ENCODE measurements around the gene PPM1A.

- TF ChIP-seq CTCF (IDR thresholded peaks at IDR 0.05): no peak
- TF ChIP-seq, protein P1, sequence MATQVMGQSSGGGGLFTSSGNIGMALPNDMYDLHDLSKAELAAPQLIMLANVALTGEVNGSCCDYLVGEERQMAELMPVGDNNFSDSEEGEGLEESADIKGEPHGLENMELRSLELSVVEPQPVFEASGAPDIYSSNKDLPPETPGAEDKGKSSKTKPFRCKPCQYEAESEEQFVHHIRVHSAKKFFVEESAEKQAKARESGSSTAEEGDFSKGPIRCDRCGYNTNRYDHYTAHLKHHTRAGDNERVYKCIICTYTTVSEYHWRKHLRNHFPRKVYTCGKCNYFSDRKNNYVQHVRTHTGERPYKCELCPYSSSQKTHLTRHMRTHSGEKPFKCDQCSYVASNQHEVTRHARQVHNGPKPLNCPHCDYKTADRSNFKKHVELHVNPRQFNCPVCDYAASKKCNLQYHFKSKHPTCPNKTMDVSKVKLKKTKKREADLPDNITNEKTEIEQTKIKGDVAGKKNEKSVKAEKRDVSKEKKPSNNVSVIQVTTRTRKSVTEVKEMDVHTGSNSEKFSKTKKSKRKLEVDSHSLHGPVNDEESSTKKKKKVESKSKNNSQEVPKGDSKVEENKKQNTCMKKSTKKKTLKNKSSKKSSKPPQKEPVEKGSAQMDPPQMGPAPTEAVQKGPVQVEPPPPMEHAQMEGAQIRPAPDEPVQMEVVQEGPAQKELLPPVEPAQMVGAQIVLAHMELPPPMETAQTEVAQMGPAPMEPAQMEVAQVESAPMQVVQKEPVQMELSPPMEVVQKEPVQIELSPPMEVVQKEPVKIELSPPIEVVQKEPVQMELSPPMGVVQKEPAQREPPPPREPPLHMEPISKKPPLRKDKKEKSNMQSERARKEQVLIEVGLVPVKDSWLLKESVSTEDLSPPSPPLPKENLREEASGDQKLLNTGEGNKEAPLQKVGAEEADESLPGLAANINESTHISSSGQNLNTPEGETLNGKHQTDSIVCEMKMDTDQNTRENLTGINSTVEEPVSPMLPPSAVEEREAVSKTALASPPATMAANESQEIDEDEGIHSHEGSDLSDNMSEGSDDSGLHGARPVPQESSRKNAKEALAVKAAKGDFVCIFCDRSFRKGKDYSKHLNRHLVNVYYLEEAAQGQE (IDR thresholded peaks at IDR 0.05; ENCODE audit: insufficient read depth in 1 of 2, low read depth in 2 of 2, low read length in 1 of 2): no peak
- no peak for TF ChIP-seq TCF7L2 (IDR thresholded peaks at IDR 0.05; ENCODE audit: low read depth, low read length)
Measured at GRCh38 chr14:60245380-60246177, 3.4 kb upstream of the PPM1A start.

All from Panc1 (cell line).